Mesenteric fat pad (tissue), 1 donor: Measurements from ENCODE around the gene ZNF189. TPM values are rescaled to one million over a fixed set of nuclear protein-coding genes. Genes with fewer than 3 reads are reported as not detected.
"Not testable (repeated sequence)": the region's sequence is repeated elsewhere in the genome, so short reads cannot be mapped to it uniquely, and the experiment has no call there.

Experiments
- DNase-seq: peaks from one replicate; pipeline ENCODE4 v3.0.0-alpha.2; 2020; ENCODE audit warnings: low spot score
- total RNA-seq: library from RNA; stranded (reverse); fragmentation: NEBNext Ultra II Directional; extraction: Animal tissue kit (Norgen Biotek cat#: 25700); gene quantifications from one replicate; pipeline ENCODE4 v1.2.1, GENCODE V29; 2021
- donor health status: DM: yes; HTN: yes; CAD: no.

The ZNF189 gene
- total RNA-seq, 1 donor from 2014 or later, result 21.6 TPM

- DNase-seq, result no peak
Observed at GRCh38 chr9:101376111-101376848, 22.4 kb upstream of the ZNF189 start.

GRCh38 chr9:101380295-101380694 is 18.4 kb upstream of the ZNF189 start:
- no peak for DNase-seq

- no peak for DNase-seq
Observed at GRCh38 chr9:101381118-101381517, 17.5 kb upstream of the ZNF189 start.

GRCh38 chr9:101381833-101382342 is 16.8 kb upstream of the ZNF189 start:
- DNase-seq, result no peak

GRCh38 chr9:101383361-101383760 is 15.3 kb upstream of the ZNF189 start:
- DNase-seq, result no peak

GRCh38 chr9:101384873-101385536 is 13.6 kb upstream of the ZNF189 start, which contains the start of gene BAAT:
BAAT (minus strand) TSS chr9:101385006; CDS start chr9:101371404, 13,602 bp downstream.
- not testable (repeated sequence) for DNase-seq

DNA sequence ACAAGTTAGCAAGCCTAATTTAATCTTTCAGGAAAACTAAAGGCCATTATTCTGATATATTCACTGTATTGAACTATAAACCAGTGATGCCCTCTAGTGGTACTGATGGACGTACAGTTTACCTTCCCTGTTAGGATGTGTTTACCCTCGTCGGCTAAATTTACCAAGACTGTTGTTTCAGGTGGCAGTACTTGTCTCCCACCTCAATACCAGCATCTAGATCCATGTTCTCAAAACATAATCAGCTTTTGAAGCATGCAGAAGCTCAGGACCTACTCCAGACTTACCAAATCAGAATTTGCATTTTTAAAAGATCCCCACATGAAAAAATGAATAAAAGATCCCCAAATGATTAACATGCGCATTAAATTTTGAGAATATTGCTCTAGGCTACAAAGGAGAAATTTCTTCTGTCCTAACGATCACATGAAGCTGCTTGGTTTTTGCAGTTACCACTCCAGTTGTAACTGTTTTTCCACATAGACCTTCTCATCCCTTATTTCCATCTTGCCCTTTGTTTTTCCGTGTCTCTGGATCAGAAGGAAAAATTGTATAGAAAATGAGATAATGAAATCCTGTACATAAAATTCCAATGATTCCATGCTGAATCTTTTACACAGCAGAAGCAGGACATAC is 10.7 kb upstream of the ZNF189 start:
- DNase-seq, result no peak

- no peak for DNase-seq
Observed at GRCh38 chr9:101388507-101388993, 10.1 kb upstream of the ZNF189 start.

- DNase-seq, result no peak
Observed at GRCh38 chr9:101393135-101393534, 5.5 kb upstream of the ZNF189 start.

DNA sequence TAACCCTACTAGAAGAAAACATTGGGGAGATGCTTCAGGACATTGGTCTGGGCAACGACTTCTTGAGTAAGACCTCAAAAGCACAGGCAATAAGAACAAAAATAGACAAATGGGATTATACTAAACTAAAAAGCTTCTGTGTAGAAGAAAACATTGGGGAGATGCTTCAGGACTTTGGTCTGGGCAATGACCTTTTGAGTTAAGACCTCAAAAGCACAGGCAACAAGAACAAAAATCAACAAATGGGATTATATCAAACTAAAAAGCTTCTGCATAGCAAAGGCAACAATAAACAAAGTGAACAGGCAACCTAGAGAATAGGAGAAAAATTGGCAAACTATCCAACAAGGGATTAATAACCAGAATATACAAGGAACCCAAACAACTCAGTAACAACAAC is 4.0 kb upstream of the ZNF189 start:
- no peak for DNase-seq

DNA sequence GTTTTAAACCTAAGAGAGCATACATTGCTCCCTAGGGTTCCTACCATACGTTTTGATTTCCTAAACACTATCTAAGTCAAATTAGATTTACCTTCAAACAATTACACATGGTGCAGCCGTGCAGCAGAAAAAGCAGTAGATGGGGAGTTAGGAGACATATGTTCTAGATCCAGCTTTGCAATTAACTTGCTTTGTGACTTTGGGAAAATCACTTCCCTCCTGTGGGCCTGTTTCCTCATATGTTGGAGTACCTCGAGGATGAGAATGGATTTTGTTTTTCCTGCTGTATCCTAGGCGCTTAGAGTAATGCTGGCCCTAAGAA is 944 bp upstream of the ZNF189 start:
- DNase-seq, result no peak

GRCh38 chr9:101398930-101399642 is 435 bp downstream of the ZNF189 start:
- no peak for DNase-seq

DNA sequence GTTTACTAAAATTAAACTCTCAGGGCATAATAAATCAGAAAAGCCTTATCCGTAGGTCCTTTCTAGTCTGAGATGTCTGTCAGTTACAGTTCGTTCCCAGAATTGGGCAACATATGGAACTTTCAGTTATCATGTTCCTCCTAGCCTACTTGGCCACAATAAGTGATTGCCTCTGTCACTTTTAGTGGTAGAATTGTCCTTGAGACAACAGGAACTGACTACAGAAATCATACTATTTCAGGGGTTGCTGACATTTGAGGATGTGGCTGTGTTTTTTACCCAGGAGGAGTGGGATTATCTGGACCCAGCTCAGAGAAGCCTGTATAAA is 956 bp downstream of the ZNF189 start:
- no peak for DNase-seq

DNA sequence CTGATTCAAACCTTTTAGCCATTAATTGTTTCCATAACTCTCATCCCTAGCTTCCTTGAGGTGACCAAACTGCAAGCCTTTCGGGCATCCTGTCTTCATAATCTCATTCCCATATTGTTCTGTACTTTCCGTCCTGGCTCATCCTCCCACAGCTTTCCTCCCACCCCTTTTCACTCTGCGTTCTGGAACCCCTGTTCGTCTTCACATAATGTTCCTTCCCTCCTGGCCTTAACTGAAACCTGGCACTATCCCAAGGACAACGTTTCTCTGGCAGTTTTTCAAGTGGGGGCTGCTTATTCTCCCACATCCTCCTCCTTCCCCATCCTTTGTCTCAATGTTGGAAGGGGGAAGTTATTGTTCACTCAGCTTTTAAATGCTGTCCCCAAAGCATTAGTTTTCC is 1.5 kb downstream of the ZNF189 start:
- no peak for DNase-seq

DNA sequence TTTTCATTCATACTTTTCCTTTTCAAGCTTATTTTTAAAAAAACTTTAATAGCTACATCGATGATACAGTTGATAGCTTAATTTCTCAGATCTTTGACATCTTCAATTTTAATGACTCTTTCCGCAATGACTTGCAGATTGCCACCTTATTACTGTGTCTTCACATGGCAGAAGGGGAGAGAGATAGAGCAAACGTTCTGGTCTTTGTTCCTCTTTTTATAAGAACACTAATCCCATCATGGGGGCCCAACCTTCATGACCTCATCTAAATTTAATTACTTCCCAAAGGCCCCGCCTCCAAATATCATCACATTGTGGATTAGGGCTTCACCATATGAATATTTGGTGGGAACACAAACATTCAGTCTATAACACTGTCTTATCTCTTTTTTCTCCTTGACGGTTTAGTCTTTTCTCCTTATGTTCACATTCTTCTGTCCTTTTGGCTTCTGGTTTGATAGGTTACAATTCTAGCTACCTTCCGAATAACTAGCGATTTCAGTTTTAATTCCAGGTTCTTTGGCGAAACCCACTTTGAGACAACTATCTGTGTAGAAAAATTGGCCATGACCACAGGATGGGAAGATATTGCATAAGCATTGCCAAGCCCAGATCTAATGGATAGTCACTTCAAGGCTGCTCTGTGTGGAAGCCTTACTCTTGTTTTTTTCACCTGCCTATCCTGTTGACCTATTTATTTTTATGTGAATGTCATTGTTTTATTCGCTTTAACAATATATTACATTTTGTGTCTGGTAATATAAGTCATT is 5.0 kb downstream of the ZNF189 start:
- no peak for DNase-seq

- DNase-seq, result no peak
Observed at GRCh38 chr9:101408374-101409078, 9.9 kb downstream of the ZNF189 start.

DNA sequence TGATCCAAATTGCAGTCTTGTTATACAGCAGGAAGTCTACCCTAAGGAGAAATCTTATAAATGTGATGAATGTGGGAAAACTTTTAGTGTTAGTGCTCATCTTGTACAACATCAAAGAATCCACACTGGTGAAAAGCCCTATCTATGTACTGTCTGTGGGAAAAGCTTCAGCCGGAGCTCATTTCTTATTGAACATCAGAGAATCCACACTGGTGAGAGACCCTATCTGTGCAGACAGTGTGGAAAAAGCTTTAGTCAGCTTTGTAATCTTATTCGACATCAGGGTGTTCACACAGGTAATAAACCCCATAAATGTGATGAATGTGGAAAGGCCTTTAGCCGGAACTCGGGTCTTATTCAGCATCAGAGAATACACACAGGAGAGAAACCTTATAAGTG is 10.4 kb downstream of the ZNF189 start:
- DNase-seq, result no peak

GRCh38 chr9:101414839-101415238 is 16.2 kb downstream of the ZNF189 start:
- no peak for DNase-seq

DNA sequence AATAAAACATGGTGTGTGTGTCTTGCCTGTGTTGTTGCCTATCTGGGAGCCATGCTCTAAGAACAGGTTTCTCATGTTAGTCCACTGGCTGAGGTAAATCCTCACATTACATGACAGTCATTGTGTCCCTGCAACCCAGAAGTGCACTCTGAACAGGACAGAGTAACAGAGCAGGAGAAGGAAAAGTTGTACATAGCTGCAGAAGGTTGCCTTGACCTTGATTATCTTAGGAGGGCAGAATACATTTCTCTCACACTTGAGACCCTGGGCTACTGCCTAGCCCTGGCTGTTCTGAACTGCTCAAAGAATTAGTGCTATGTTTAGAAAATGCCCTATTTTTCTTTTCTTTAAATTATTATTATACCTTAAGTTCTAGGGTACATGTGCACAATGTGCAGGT is 16.9 kb downstream of the ZNF189 start:
- no peak for DNase-seq

- no peak for DNase-seq
Observed at GRCh38 chr9:101417389-101417788, 18.7 kb downstream of the ZNF189 start.
